ENCODE measurements around the gene TSPAN7. TPM values are rescaled to one million over a fixed set of nuclear protein-coding genes. Genes with fewer than 3 reads are reported as not detected.

Gene TSPAN7
- total and polyA plus RNA-seq, 4 experiments from 2014 or later = 0.47 to 0.92 (median 0.72) TPM; not detected in 1

DNA sequence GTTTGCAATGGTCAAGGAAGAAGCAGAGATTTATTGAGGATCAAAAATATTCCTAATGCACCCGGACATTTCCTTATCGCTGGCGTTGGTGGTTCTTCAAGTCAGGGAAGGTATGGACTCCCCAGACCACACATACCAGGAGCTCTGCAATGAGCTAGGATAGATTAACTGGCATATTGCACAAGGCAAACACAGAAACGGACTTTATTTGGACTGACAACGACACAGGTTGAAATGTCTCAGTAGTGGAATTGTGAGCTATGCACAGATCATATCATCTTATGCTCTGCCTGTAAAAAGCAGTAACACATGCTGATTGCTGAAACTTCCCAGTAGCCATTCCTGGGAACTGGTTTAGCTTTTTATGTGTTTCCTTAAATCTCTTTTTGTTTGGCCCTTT is 1.7 kb downstream of the TSPAN7 start:
- H3K4me3 Mint-ChIP-seq = peak overlapping the region in 3 of 8 donors; percentile 6 to 63 (median 15)
- ChIA-PET CTCF (ENCODE audit: partially characterized antibody) (no interaction called here), POLR2A (ENCODE audit: partially characterized antibody) (no interaction called here)
- intact Hi-C loops (cut with micrococcal nuclease) = no loop called here
- DNase-seq = no peak
- no peak overlapping the region for H3K27ac ChIP-seq (ENCODE audit: low read depth, low read length)
- no peak overlapping the region for H3K27ac Mint-ChIP-seq
- H3K36me3 Mint-ChIP-seq = no peaks in the 10 kb centered on the region
- H3K4me1 ChIP-seq (ENCODE audit: insufficient read depth, low read length) = peaks cover 6% of the 10 kb centered on the region
- no peaks in the 10 kb centered on the region for H3K36me3 ChIP-seq (ENCODE audit: insufficient read depth, low read length)
- H3K4me3 ChIP-seq (ENCODE audit: low read length in 2 of 2) = no peak overlapping the region
- H3K9me3 Mint-ChIP-seq = no peaks in the 10 kb centered on the region
- H3K27me3 ChIP-seq (ENCODE audit: insufficient read depth, low read length) = no peaks in the 10 kb centered on the region
- no peaks in the 10 kb centered on the region for H3K4me1 Mint-ChIP-seq
- H3K9me3 ChIP-seq (ENCODE audit: control insufficient read depth in 1 of 2, low read length in 2 of 2) = no peaks in the 10 kb centered on the region
- H3K27me3 Mint-ChIP-seq = no peaks in the 10 kb centered on the region

DNA sequence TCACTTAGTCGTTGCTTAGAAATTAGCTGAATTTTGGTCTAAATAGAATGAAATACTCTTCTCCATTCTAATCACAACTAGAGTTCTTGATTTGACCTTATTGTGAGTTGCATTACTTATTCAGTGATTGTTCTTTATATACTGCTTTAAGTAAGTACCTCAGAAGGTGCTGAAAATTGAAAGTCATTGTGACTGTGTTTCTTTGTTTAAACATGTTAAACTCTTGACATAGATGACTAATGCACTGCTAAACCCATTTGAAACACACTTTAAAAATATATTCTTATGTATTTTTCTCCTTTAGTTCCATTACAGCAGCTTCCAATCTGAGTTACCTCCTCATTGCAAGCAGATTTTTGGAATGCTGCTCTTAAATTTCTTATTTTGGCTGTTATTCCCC is 9.1 kb downstream of the TSPAN7 start:
- no peaks in the 10 kb centered on the region for H3K9me3 ChIP-seq (ENCODE audit: control insufficient read depth in 1 of 2, low read length in 2 of 2)
- H3K27me3 ChIP-seq (ENCODE audit: insufficient read depth, low read length) = no peaks in the 10 kb centered on the region
- H3K4me1 ChIP-seq (ENCODE audit: insufficient read depth, low read length) = no peaks in the 10 kb centered on the region
- H3K4me3 ChIP-seq (ENCODE audit: low read length in 2 of 2) = no peak overlapping the region
- ChIA-PET CTCF (ENCODE audit: partially characterized antibody) (no interaction called here), POLR2A (ENCODE audit: partially characterized antibody) (no interaction called here)
- no peak for DNase-seq
- H3K4me1 Mint-ChIP-seq = no peaks in the 10 kb centered on the region
- no peak overlapping the region for H3K4me3 Mint-ChIP-seq
- H3K36me3 ChIP-seq (ENCODE audit: insufficient read depth, low read length) = no peaks in the 10 kb centered on the region
- H3K9me3 Mint-ChIP-seq = no peaks in the 10 kb centered on the region
- peaks cover 0 to 3% of the 10 kb centered on the region in 2 donors for H3K27me3 Mint-ChIP-seq
- intact Hi-C loops (cut with micrococcal nuclease) = no loop called here
- no peak overlapping the region for H3K27ac Mint-ChIP-seq
- H3K36me3 Mint-ChIP-seq = no peaks in the 10 kb centered on the region
- H3K27ac ChIP-seq (ENCODE audit: low read depth, low read length) = no peak overlapping the region

DNA sequence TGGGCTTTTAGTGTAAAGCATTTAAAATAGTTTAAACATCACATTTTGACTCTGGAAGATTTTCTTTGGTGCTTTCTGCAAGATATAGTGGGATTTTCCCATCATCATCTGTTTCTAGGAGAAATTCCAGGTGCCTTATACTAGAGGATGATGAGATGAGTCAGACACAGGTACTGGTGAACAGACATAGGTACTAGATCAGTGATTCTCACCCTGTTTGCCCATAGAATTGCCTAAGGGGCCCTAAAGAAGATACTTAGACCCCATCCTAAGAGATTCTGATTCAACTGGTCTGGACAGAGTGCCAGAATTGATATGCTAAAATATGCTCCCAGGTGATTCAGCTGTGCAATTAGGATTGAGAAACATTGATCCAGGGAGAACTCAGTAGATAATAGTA is 9.7 kb downstream of the TSPAN7 start:
- Mint-ChIP-seq H3K4me3 (no peak overlapping the region), H3K36me3 (no peaks in the 10 kb centered on the region), H3K4me1 (no peaks in the 10 kb centered on the region), H3K27me3 (peaks cover 0 to 3% of the 10 kb centered on the region in 2 donors), H3K27ac (no peak overlapping the region), H3K9me3 (no peaks in the 10 kb centered on the region)
- Histone ChIP-seq H3K4me1 (ENCODE audit: insufficient read depth, low read length) (no peaks in the 10 kb centered on the region), H3K36me3 (ENCODE audit: insufficient read depth, low read length) (no peaks in the 10 kb centered on the region), H3K27ac (ENCODE audit: low read depth, low read length) (no peak overlapping the region), H3K9me3 (ENCODE audit: control insufficient read depth in 1 of 2, low read length in 2 of 2) (no peaks in the 10 kb centered on the region), H3K4me3 (ENCODE audit: low read length in 2 of 2) (no peak overlapping the region), H3K27me3 (ENCODE audit: insufficient read depth, low read length) (no peaks in the 10 kb centered on the region)
- ChIA-PET POLR2A (ENCODE audit: partially characterized antibody) (no interaction called here), CTCF (ENCODE audit: partially characterized antibody) (no interaction called here)
- intact Hi-C loops (cut with micrococcal nuclease) = no loop called here
- DNase-seq = no peak

DNA sequence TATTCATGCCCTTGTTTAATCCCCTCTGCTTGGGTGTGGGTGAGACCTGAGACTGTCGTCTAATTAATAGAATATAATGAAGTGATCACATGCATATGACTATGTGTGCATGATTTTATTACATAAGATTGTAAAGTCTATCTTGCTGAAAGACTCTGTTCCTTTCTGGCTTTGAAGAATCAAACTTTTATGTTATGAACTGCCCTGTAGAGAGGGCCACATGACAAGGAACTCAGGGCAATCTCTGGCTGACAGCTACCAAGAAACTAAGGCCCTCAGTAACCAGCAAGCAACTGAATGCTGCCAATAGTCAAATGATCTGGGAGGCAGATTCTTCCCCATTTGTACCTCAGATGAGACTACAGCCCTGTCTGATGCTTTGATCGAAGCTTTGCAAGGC is 13.5 kb downstream of the TSPAN7 start:
- no peaks in the 10 kb centered on the region for H3K27me3 ChIP-seq (ENCODE audit: insufficient read depth, low read length)
- intact Hi-C loops (cut with micrococcal nuclease) = no loop called here
- H3K4me1 ChIP-seq (ENCODE audit: insufficient read depth, low read length) = no peaks in the 10 kb centered on the region
- Mint-ChIP-seq H3K9me3 (no peaks in the 10 kb centered on the region), H3K4me1 (no peaks in the 10 kb centered on the region), H3K4me3 (no peak overlapping the region), H3K36me3 (no peaks in the 10 kb centered on the region), H3K27ac (no peak overlapping the region), H3K27me3 (peaks cover 0 to 3% of the 10 kb centered on the region in 2 donors)
- H3K9me3 ChIP-seq (ENCODE audit: control insufficient read depth in 1 of 2, low read length in 2 of 2) = no peaks in the 10 kb centered on the region
- no peaks in the 10 kb centered on the region for H3K36me3 ChIP-seq (ENCODE audit: insufficient read depth, low read length)
- H3K27ac ChIP-seq (ENCODE audit: low read depth, low read length) = no peak overlapping the region
- POLR2A ChIA-PET (ENCODE audit: partially characterized antibody) = no interaction called here
- DNase-seq = no peak
- CTCF ChIA-PET (ENCODE audit: partially characterized antibody) = no interaction called here
- no peak overlapping the region for H3K4me3 ChIP-seq (ENCODE audit: low read length in 2 of 2)

GRCh38 chrX:38575888-38576287 is 14.5 kb downstream of the TSPAN7 start:
- POLR2A ChIA-PET (ENCODE audit: partially characterized antibody) = no interaction called here
- peaks cover 0 to 3% of the 10 kb centered on the region in 2 donors for H3K27me3 Mint-ChIP-seq
- H3K4me1 ChIP-seq (ENCODE audit: insufficient read depth, low read length) = no peaks in the 10 kb centered on the region

DNA sequence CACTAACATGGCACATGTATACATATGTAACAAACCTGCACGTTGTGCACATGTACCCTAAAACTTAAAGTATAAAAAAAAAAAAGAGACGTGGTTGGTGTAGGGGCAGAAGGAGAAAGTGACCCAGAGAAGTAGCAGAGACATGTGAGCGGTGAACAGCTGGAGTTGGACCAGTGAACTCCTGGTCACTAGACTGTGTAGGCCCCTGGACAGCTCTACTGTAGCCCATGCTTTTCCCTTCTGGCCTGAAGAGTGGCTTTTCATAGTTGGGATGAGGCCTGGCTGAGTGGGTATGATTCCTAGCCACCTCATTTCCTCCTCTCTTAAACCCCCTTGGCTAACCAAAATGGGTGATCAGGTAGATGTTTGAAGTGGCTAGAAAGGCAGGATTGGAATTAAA is 16.4 kb downstream of the TSPAN7 start:
- no peaks in the 10 kb centered on the region for H3K9me3 ChIP-seq (ENCODE audit: control insufficient read depth in 1 of 2, low read length in 2 of 2)
- no peaks in the 10 kb centered on the region for H3K9me3 Mint-ChIP-seq
- CTCF ChIA-PET (ENCODE audit: partially characterized antibody) = no interaction called here

More at GRCh38 chrX:38575888-38576287, 14.5 kb downstream of the TSPAN7 start:
- Mint-ChIP-seq H3K9me3 (no peaks in the 10 kb centered on the region), H3K27ac (no peak overlapping the region), H3K36me3 (no peaks in the 10 kb centered on the region), H3K4me1 (no peaks in the 10 kb centered on the region), H3K4me3 (no peak overlapping the region)
- CTCF ChIA-PET (ENCODE audit: partially characterized antibody) = no interaction called here
- DNase-seq = no peak
- H3K4me3 ChIP-seq (ENCODE audit: low read length in 2 of 2) = no peak overlapping the region
- no peaks in the 10 kb centered on the region for H3K36me3 ChIP-seq (ENCODE audit: insufficient read depth, low read length)
- intact Hi-C loops (cut with micrococcal nuclease) = no loop called here
- H3K9me3 ChIP-seq (ENCODE audit: control insufficient read depth in 1 of 2, low read length in 2 of 2) = no peaks in the 10 kb centered on the region
- H3K27me3 ChIP-seq (ENCODE audit: insufficient read depth, low read length) = no peaks in the 10 kb centered on the region
- H3K27ac ChIP-seq (ENCODE audit: low read depth, low read length) = no peak overlapping the region

GRCh38 chrX:38578167-38578566 is 16.8 kb downstream of the TSPAN7 start:
- DNase-seq = no peak
- no peaks in the 10 kb centered on the region for H3K27me3 Mint-ChIP-seq
- H3K27ac ChIP-seq (ENCODE audit: low read depth, low read length) = no peak overlapping the region
- H3K27ac Mint-ChIP-seq = no peak overlapping the region
- POLR2A ChIA-PET (ENCODE audit: partially characterized antibody) = no interaction called here
- H3K4me3 ChIP-seq (ENCODE audit: low read length in 2 of 2) = no peak overlapping the region
- H3K4me1 Mint-ChIP-seq = no peaks in the 10 kb centered on the region
- H3K4me1 ChIP-seq (ENCODE audit: insufficient read depth, low read length) = no peaks in the 10 kb centered on the region
- CTCF ChIA-PET (ENCODE audit: partially characterized antibody) = no interaction called here
- intact Hi-C loops (cut with micrococcal nuclease) = no loop called here
- no peaks in the 10 kb centered on the region for H3K9me3 ChIP-seq (ENCODE audit: control insufficient read depth in 1 of 2, low read length in 2 of 2)
- no peak overlapping the region for H3K4me3 Mint-ChIP-seq
- H3K36me3 Mint-ChIP-seq = no peaks in the 10 kb centered on the region
- H3K9me3 Mint-ChIP-seq = no peaks in the 10 kb centered on the region
- no peaks in the 10 kb centered on the region for H3K27me3 ChIP-seq (ENCODE audit: insufficient read depth, low read length)
- H3K36me3 ChIP-seq (ENCODE audit: insufficient read depth, low read length) = no peaks in the 10 kb centered on the region

More for the DNA sequence above, 16.4 kb downstream of the TSPAN7 start:
- Mint-ChIP-seq H3K4me1 (no peaks in the 10 kb centered on the region), H3K27me3 (no peaks in the 10 kb centered on the region), H3K27ac (no peak overlapping the region), H3K4me3 (no peak overlapping the region), H3K36me3 (no peaks in the 10 kb centered on the region)
- no peak overlapping the region for H3K4me3 ChIP-seq (ENCODE audit: low read length in 2 of 2)
- H3K36me3 ChIP-seq (ENCODE audit: insufficient read depth, low read length) = no peaks in the 10 kb centered on the region
- no peaks in the 10 kb centered on the region for H3K27me3 ChIP-seq (ENCODE audit: insufficient read depth, low read length)
- DNase-seq = no peak
- intact Hi-C loops (cut with micrococcal nuclease) = no loop called here
- no peak overlapping the region for H3K27ac ChIP-seq (ENCODE audit: low read depth, low read length)
- H3K4me1 ChIP-seq (ENCODE audit: insufficient read depth, low read length) = no peaks in the 10 kb centered on the region
- POLR2A ChIA-PET (ENCODE audit: partially characterized antibody) = no interaction called here

- Mint-ChIP-seq H3K36me3 (no peaks in the 10 kb centered on the region), H3K4me1 (no peaks in the 10 kb centered on the region), H3K9me3 (no peaks in the 10 kb centered on the region), H3K4me3 (no peak overlapping the region), H3K27me3 (peaks cover 0 to 1% of the 10 kb centered on the region in 2 donors), H3K27ac (no peak overlapping the region)
- no peak for DNase-seq
- Histone ChIP-seq H3K4me1 (ENCODE audit: insufficient read depth, low read length) (no peaks in the 10 kb centered on the region), H3K27ac (ENCODE audit: low read depth, low read length) (no peak overlapping the region), H3K9me3 (ENCODE audit: control insufficient read depth in 1 of 2, low read length in 2 of 2) (no peaks in the 10 kb centered on the region), H3K36me3 (ENCODE audit: insufficient read depth, low read length) (no peaks in the 10 kb centered on the region), H3K4me3 (ENCODE audit: low read length in 2 of 2) (no peak overlapping the region), H3K27me3 (ENCODE audit: insufficient read depth, low read length) (no peaks in the 10 kb centered on the region)
- intact Hi-C loops (cut with micrococcal nuclease) = no loop called here
- CTCF ChIA-PET (ENCODE audit: partially characterized antibody) = no interaction called here
- POLR2A ChIA-PET (ENCODE audit: partially characterized antibody) = no interaction called here
Measured at GRCh38 chrX:38583181-38583580, 21.8 kb downstream of the TSPAN7 start.

All from CD4-positive, alpha-beta memory T cell (primary cell).